Endothelial cell of umbilical vein (primary cell): ENCODE data around the gene NAV2.

Experiments
- EZH2 ChIP-seq: IDR thresholded peaks from 2 replicates; pipeline ENCODE4 v1.6.1; 2012; ENCODE audit warnings: borderline replicate concordance, low read depth, mild to moderate bottlenecking, moderate library complexity, low read length, inconsistent platforms; ENCODE audit not compliant: severe bottlenecking
- FOS ChIP-seq: IDR thresholded peaks from 2 replicates; pipeline ENCODE4 v1.6.1; 2011; ENCODE audit warnings: mild to moderate bottlenecking, low read length, moderate library complexity, borderline replicate concordance; ENCODE audit not compliant: insufficient read depth
- GATA2 ChIP-seq: IDR thresholded peaks from 2 replicates; pipeline ENCODE4 v1.7.0; 2011; ENCODE audit warnings: low read depth, mild to moderate bottlenecking, moderate library complexity, mixed read lengths, low read length; ENCODE audit not compliant: insufficient read length, insufficient read depth
- JUN ChIP-seq: IDR thresholded peaks from 2 replicates; pipeline ENCODE4 v1.6.1; 2011; ENCODE audit warnings: borderline replicate concordance, low read depth; ENCODE audit not compliant: insufficient read length, insufficient read depth
- MYC ChIP-seq: IDR thresholded peaks from one replicate; pipeline ENCODE4 v1.6.1; 2011; ENCODE audit warnings: mild to moderate bottlenecking, low read depth, low read length
- POLR2A ChIP-seq: IDR thresholded peaks from 2 replicates; pipeline ENCODE4 v1.6.1; 2012; ENCODE audit warnings: low read depth, mild to moderate bottlenecking, control low read depth, low read length
- POLR2AphosphoS5 ChIP-seq: IDR thresholded peaks from 2 replicates; pipeline ENCODE4 v1.6.1; 2012; ENCODE audit warnings: low read depth, mild to moderate bottlenecking, control low read depth, low read length, moderate library complexity; ENCODE audit not compliant: insufficient read depth
- TF ChIP-seq, protein P1 (sequence below), 2 donors: IDR thresholded peaks; 1 replicate in 1 of 2; 2 replicates in 1 of 2; pipeline ENCODE4 v1.5.1; 2011; ENCODE audit warnings: low read length in 2 of 2, mild to moderate bottlenecking in 2 of 2, moderate library complexity in 2 of 2, control low read depth in 1 of 2, inconsistent platforms in 1 of 2, low read depth in 1 of 2; ENCODE audit not compliant: insufficient read depth in 1 of 2; ENCODE audit errors: extremely low read depth in 1 of 2
- TF ChIP-seq, protein P2 (sequence below): IDR thresholded peaks from 2 replicates; pipeline ENCODE4 v1.6.1; 2011; ENCODE audit not compliant: insufficient read depth, insufficient read length

- no peak for TF ChIP-seq MYC
- TF ChIP-seq, protein P1, sequence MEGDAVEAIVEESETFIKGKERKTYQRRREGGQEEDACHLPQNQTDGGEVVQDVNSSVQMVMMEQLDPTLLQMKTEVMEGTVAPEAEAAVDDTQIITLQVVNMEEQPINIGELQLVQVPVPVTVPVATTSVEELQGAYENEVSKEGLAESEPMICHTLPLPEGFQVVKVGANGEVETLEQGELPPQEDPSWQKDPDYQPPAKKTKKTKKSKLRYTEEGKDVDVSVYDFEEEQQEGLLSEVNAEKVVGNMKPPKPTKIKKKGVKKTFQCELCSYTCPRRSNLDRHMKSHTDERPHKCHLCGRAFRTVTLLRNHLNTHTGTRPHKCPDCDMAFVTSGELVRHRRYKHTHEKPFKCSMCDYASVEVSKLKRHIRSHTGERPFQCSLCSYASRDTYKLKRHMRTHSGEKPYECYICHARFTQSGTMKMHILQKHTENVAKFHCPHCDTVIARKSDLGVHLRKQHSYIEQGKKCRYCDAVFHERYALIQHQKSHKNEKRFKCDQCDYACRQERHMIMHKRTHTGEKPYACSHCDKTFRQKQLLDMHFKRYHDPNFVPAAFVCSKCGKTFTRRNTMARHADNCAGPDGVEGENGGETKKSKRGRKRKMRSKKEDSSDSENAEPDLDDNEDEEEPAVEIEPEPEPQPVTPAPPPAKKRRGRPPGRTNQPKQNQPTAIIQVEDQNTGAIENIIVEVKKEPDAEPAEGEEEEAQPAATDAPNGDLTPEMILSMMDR (IDR thresholded peaks at IDR 0.05; ENCODE audit: extremely low read depth in 1 of 2, insufficient read depth in 1 of 2, low read depth in 1 of 2, low read length in 2 of 2) = no peak
- no peak for TF ChIP-seq POLR2AphosphoS5
- no peak for TF ChIP-seq POLR2A
- TF ChIP-seq JUN = no peak
- no peak for TF ChIP-seq EZH2
- no peak for TF ChIP-seq GATA2
- TF ChIP-seq FOS = no peak
- TF ChIP-seq, protein P2, sequence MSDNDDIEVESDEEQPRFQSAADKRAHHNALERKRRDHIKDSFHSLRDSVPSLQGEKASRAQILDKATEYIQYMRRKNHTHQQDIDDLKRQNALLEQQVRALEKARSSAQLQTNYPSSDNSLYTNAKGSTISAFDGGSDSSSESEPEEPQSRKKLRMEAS = no peak
Measured at GRCh38 chr11:19849107-19849789, 136.6 kb downstream of the NAV2 start.
